Omental fat pad (tissue), 4 donors: Measurements from ENCODE around the gene SLC7A6OS. TPM values are rescaled to one million over a fixed set of nuclear protein-coding genes. Genes with fewer than 3 reads are reported as not detected.

Experiments
- ATAC-seq: fragments of 150-250 bp; one replicate; pipeline ENCODE4 v1.9.1; 2016; ENCODE audit warnings: mild to moderate bottlenecking, moderate library complexity; ENCODE audit not compliant: low FRiP score
- DNase-seq: peaks from one replicate; pipeline ENCODE4 v3.0.0-alpha.2; 2019; ENCODE audit warnings: low spot score
- CTCF ChIP-seq, 3 donors: fragments of 450-650 bp; IDR thresholded peaks; one replicate each; pipeline ENCODE4 v1.5.1; 2016 to 2017; ENCODE audit warnings: antibody characterized with exemption in 3 of 3, mild to moderate bottlenecking in 3 of 3, moderate library complexity in 2 of 3
- total RNA-seq, 4 donors: library from RNA; depleted of rRNA; stranded (reverse); fragments of >200 nt; gene quantifications; one replicate each; pipeline ENCODE4 v1.1.0, GENCODE V29; 2016

The SLC7A6OS gene
- total RNA-seq, 4 donors from 2014 or later, result 7.2 to 19.7 (median 14.7) TPM

- DNase-seq (no peak), ATAC-seq (no peak)
- TF ChIP-seq CTCF (IDR thresholded peaks at IDR 0.05), result no peak
These were observed 21.8 kb upstream of the SLC7A6OS start for GRCh38 chr16:68332411-68333121.

GRCh38 chr16:68331879-68332410, 21.2 kb upstream of the SLC7A6OS start:
- no peak for ATAC-seq

GRCh38 chr16:68328860-68329390, 18.2 kb upstream of the SLC7A6OS start:
- ATAC-seq, result no peak
- TF ChIP-seq CTCF (IDR thresholded peaks at IDR 0.05), result no peak

More at GRCh38 chr16:68331879-68332410, 21.2 kb upstream of the SLC7A6OS start:
- TF ChIP-seq CTCF (IDR thresholded peaks at IDR 0.05), result no peak
- DNase-seq, result no peak

GRCh38 chr16:68328151-68328859, 17.6 kb upstream of the SLC7A6OS start:
- peak in 2 of 3 donors; percentile 67 to 88 for TF ChIP-seq CTCF (IDR thresholded peaks at IDR 0.05)
- ATAC-seq (peak; percentile 94), DNase-seq (peak; percentile 66)

More at GRCh38 chr16:68328860-68329390, 18.2 kb upstream of the SLC7A6OS start:
- DNase-seq, result no peak

GRCh38 chr16:68324780-68325357, 14.1 kb upstream of the SLC7A6OS start:
- no peak for TF ChIP-seq CTCF (IDR thresholded peaks at IDR 0.05)
- ATAC-seq, result no peak
- no peak for DNase-seq

GRCh38 chr16:68324336-68324735, 13.6 kb upstream of the SLC7A6OS start:
- no peak for ATAC-seq
- TF ChIP-seq CTCF (IDR thresholded peaks at IDR 0.05), result no peak
- DNase-seq, result no peak
